ELF-1 (cell line): Measurements from ENCODE around the gene HYAL2.
"Not testable (repeated sequence)": the region's sequence is repeated elsewhere in the genome, so short reads cannot be mapped to it uniquely, and the experiment has no call there.

ENCODE experiments used
- DNase-seq: peaks from one replicate; pipeline ENCODE4 v3.0.0-alpha.2; 2016; ENCODE audit warnings: low read depth, low spot score

Gene HYAL2

DNA sequence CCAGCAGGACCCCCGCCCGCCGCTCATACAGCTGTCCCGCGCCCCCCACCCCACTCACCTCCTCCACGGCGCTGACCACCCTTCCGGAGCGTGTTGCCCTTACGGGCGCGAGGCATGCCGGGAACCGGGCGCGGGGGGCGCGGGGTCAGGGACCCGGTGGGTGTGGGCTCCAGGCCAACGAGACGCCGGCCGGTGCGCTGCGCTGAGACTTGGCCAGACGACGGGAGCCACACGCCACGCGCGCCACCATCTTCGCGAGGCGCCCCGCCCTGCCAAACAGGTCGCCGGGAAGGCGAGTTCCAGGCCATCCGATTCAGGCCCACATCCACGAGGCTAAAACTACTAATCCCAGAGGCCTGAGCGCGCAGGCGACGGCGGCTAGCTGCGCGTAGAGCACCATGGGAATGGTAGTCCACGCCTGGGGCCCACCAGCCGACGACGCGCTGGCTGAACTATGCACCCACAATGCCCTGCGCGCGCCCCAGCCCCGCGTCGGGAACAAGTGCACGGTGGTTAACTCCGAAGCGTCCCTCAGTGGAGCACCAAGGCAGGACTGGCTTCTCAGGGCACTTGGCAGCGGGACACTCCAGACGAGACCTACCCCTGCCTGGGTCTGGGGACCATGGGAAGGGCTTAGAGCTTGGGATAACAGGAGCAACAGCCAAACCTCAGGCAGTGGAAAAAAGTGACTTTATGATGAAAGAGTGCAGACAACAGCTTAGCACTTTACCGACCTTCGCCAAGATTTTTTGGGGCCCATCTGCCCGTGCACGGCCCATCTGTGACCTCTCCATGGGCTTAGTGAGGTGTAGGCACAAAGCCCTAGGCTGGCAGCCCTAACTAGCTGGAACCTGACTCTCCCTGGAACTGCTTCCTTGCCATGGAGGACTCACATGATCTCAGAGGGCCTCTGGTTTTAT lies 30.1 kb downstream of the HYAL2 start, which contains the start of gene IFRD2:
IFRD2 (minus strand) TSS at position 271 of the 920 bp plus-strand sequence; CDS start at position 116, 155 bp downstream.
- DNase-seq = peak; percentile 98

- DNase-seq = no peak
Observed at GRCh38 chr3:50290161-50290641, 32.3 kb downstream of the HYAL2 start.

GRCh38 chr3:50289130-50289529 lies 33.4 kb downstream of the HYAL2 start:
- no peak for DNase-seq

GRCh38 chr3:50288387-50289007 lies 34.0 kb downstream of the HYAL2 start:
- no peak for DNase-seq

GRCh38 chr3:50287262-50287661 lies 35.3 kb downstream of the HYAL2 start:
- no peak for DNase-seq

GRCh38 chr3:50286322-50287227 lies 36.0 kb downstream of the HYAL2 start:
- DNase-seq = no peak

- DNase-seq = not testable (repeated sequence)
Observed at GRCh38 chr3:50284121-50284520, 38.4 kb downstream of the HYAL2 start.

GRCh38 chr3:50279255-50280016 lies 43.1 kb downstream of the HYAL2 start:
- DNase-seq = no peak

DNA sequence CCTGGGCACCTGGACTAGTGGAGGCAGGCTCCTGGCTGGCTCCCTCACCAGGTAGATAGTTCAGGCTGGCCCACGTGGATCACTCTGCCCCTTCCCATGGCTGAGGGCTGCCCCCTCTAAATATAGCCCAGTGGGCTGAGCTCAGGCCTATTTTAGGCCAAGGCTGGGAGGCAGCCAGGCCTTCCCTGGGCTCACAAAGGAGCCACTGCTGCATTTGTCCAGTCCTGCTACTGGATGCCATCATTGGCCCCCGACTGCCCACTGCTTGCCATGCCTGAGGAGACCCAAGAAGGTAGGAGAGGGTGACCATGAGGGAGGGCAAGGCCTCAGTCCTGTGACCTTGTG lies 43.7 kb downstream of the HYAL2 start, which contains the start of gene LSMEM2:
LSMEM2 (plus strand) TSS at position 208 of the 345 bp plus-strand sequence; CDS start at position 235, 27 bp downstream.
- DNase-seq = no peak

DNA sequence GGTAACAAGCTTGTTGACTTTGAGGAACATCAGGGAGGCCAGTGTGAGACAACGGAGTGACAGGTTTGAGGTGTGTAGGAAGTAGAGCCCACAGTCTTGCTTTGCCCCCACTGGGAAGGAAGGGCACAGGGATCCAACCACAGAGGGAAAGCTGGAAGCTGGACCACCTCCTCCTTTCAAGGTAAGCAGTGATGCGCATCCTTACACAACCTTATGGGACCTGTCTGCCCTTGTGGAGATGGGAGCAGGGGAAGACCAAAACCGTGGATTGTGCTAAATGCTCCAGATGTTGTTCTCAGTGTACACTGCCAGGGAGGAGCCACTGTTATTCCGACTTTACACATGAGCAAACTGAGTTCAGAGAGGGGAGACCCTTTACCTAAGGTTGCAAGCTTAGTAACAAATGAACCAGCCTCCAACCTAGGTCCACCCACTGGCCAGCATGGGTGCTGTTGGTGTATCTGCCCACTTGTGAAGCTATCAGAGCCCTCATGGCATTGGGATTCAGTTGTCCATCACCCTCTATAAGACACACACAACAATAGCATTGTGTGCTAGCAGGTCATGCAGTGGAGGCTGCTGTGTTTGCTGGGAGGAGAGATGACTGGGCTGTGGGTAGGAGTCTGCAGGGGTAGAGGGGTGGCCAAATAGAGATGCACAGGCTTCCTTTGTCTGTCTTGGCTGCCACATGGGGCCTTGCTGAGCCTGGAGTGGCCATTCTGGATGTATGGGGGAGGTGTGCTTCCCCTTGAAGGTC lies 44.2 kb downstream of the HYAL2 start:
- DNase-seq = no peak

DNA sequence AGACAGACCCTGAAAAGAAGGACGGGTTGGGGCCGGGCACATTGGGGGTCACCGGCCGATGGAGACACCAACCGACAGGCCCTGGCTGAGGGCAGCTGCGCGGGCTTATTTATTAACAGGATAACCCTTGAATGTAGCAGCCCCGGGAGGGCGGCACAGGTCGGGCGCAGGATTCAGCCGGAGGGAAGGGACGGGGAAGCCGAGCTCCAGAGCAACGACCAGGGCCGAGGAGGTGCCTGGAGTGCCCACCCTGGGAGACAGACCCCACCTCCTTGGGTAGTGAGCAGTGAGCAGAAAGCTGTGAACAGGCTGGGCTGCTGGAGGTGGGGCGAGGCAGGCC lies 45.8 kb downstream of the HYAL2 start:
- no peak for DNase-seq

DNA sequence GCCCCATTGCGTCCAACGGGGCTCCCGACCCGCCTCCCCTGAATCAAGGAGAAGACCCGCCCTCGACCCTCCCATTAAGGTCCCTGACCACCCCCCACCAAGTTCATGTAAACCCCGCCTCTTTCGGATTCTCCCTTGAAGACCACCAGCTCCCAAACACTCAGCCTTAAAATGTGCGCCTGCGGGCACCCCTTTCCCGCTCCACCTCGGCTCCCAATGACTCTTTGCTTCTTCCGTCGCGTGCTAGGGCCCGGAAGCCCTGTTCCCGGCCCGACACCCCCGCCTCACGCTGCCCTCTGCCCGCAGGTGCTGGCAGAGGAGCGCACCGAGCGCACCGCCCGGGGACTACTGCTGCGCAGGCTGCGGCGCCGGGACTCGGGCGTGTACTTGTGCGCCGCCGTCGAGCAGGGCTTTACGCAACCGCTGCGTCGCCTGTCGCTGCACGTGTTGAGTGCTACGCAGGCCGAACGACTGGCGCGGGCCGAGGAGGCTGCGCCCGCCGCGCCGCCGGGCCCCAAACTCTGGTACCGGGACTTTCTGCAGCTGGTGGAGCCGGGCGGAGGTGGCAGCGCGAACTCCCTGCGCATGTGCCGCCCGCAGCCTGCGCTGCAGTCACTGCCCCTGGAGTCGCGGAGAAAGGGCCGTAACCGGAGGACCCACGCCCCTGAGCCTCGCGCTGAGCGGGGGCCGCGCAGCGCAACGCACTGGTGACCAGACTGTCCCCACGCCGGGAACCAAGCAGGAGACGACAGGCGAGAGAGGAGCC lies 46.4 kb downstream of the HYAL2 start:
- peak; percentile 46 for DNase-seq

GRCh38 chr3:50275141-50275995 lies 47.2 kb downstream of the HYAL2 start:
- DNase-seq = peak; percentile 69

- DNase-seq = peak; percentile 88
Observed at GRCh38 chr3:50274371-50275104, 48.0 kb downstream of the HYAL2 start.

- no peak for DNase-seq
Observed at GRCh38 chr3:50273689-50274065, 48.9 kb downstream of the HYAL2 start.

DNA sequence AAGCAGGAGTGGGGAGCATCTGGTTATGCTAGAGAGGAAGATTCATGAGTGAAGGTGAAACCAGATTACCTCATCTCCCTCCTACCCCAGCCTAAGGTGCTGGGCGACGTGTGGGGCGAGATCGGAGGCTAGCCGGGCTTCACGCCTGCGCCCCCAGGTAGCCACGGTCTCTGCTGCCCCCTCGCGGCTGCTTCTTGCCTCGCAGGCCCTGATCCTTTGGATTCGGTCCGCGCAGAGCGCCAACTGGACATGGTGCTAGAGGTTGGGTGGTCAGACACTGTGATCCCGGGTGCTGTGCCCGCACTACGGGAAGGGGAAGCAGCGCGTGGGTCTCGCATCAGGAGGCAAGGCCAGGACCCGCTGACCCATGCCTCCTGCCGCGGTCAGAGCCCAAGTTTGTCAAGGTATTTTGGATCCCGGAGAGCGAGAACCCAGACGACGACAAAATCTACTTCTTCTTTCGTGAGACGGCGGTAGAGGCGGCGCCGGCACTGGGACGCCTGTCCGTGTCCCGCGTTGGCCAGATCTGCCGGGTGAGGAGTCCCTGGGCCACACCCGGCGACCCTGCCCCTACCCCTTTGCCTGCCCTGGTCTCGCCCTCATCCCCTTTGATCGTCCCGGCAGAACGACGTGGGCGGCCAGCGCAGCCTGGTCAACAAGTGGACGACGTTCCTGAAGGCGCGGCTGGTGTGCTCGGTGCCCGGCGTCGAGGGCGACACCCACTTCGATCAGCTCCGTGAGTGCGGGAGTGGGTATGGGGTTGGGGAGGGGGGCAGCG lies 49.4 kb downstream of the HYAL2 start:
- DNase-seq = peak; percentile 93

GRCh38 chr3:50272538-50272910 lies 50.0 kb downstream of the HYAL2 start:
- DNase-seq = not testable (repeated sequence)
